Subcutaneous adipose tissue (tissue), 4 donors: ENCODE measurements around the gene PRDM12. TPM values are rescaled to one million over a fixed set of nuclear protein-coding genes. Genes with fewer than 3 reads are reported as not detected.

Experiments used
- CTCF ChIP-seq: fragments of 450-650 bp; IDR thresholded peaks from one replicate; pipeline ENCODE4 v1.5.1; 2016; ENCODE audit warnings: low read depth, mild to moderate bottlenecking, control low read depth, antibody characterized with exemption, moderate library complexity
- total RNA-seq, 4 donors: library from RNA; depleted of rRNA; stranded (reverse); fragments of >200 nt; gene quantifications; one replicate each; pipeline ENCODE4 v1.1.0, GENCODE V29; 2016

The PRDM12 gene
- total RNA-seq, 4 donors from 2014 or later: not detected

- no peak for TF ChIP-seq CTCF
Measured at GRCh38 chr9:130666393-130667119, 2.2 kb downstream of the PRDM12 start.

- no peak for TF ChIP-seq CTCF
Measured at GRCh38 chr9:130667120-130667435, 2.7 kb downstream of the PRDM12 start.

GRCh38 chr9:130668196-130668595 lies 3.8 kb downstream of the PRDM12 start:
- TF ChIP-seq CTCF: no peak

- TF ChIP-seq CTCF: no peak
Measured at GRCh38 chr9:130668659-130669058, 4.3 kb downstream of the PRDM12 start.

GRCh38 chr9:130669965-130670364 lies 5.6 kb downstream of the PRDM12 start:
- no peak for TF ChIP-seq CTCF

- TF ChIP-seq CTCF: no peak
Measured at GRCh38 chr9:130670644-130671043, 6.2 kb downstream of the PRDM12 start.

GRCh38 chr9:130672466-130672865 lies 8.1 kb downstream of the PRDM12 start:
- no peak for TF ChIP-seq CTCF
